GM13976 (cell line): ENCODE data around the gene NQO2.
"Not testable (repeated sequence)": the region's sequence is repeated elsewhere in the genome, so short reads cannot be mapped to it uniquely, and the experiment has no call there.

Experiments
- DNase-seq: peaks from one replicate; pipeline ENCODE4 v3.0.0; 2012; ENCODE audit warnings: low spot score
- CTCF ChIP-seq: IDR thresholded peaks from 2 replicates; pipeline ENCODE4 v1.5.1; 2012; ENCODE audit warnings: borderline replicate concordance, mild to moderate bottlenecking; ENCODE audit not compliant: insufficient read depth; ENCODE audit errors: extremely low read depth, missing control alignments, control extremely low read depth
- in situ Hi-C: fragments of 300-500 bp; cut with MboI; formaldehyde crosslinking; loops from one replicate; pipeline ENCODE4 v1.12.0; 2022; ENCODE audit warnings: low sequenced_read_pairs, mixed read lengths, inconsistent platforms; ENCODE audit not compliant: unreplicated experiment

Gene NQO2

GRCh38 chr6:2989332-2990247, 10.1 kb upstream of the NQO2 start:
- no peak for TF ChIP-seq CTCF
- peak; percentile 79 for DNase-seq
- in situ Hi-C loops, result loop anchor here (10.0 kb wide), 1 partner anchor 65 kb away; no protein-coding TSS in a partner anchor

- no peak for TF ChIP-seq CTCF
- in situ Hi-C loops, result loop anchor here (10.0 kb wide), 1 partner anchor 64 kb away; no protein-coding TSS in a partner anchor
- no peak for DNase-seq
Observed at GRCh38 chr6:2990248-2990931, 9.3 kb upstream of the NQO2 start.

- TF ChIP-seq CTCF, result no peak
- no peak for DNase-seq
- in situ Hi-C loops, result loop anchor here (10.0 kb wide), 1 partner anchor 64 kb away; no protein-coding TSS in a partner anchor
Observed at GRCh38 chr6:2990932-2991506, 8.7 kb upstream of the NQO2 start.

- DNase-seq, result no peak
- in situ Hi-C loops, result loop anchor here (10.0 kb wide), 1 partner anchor 62 kb away; no protein-coding TSS in a partner anchor
- TF ChIP-seq CTCF, result no peak
Observed at GRCh38 chr6:2992330-2992979, 7.2 kb upstream of the NQO2 start.

- DNase-seq, result no peak
- no peak for TF ChIP-seq CTCF
- in situ Hi-C loops, result loop anchor here (10.0 kb wide), 1 partner anchor 61 kb away; no protein-coding TSS in a partner anchor
Observed at GRCh38 chr6:2993755-2994317, 5.9 kb upstream of the NQO2 start.

GRCh38 chr6:2998249-2998997, 1.3 kb upstream of the NQO2 start:
- not testable (repeated sequence) for DNase-seq
- in situ Hi-C loops, result loop anchor here (10.0 kb wide), 1 partner anchor 56 kb away; no protein-coding TSS in a partner anchor
